ENCODE measurements around the gene GFI1B.

GRCh38 chr9:133008824-133009223 lies 30.3 kb downstream of the GFI1B start:
- TF ChIP-seq CTCF (conservative IDR thresholded peaks at IDR 0.05) (no peak), ZFX (IDR thresholded peaks at IDR 0.05) (no peak)
